ENCODE results near the gene TTC24. TPM values are rescaled to one million over a fixed set of nuclear protein-coding genes. Genes with fewer than 3 reads are reported as not detected.
"Not testable (repeated sequence)": the region's sequence is repeated elsewhere in the genome, so short reads cannot be mapped to it uniquely, and the experiment has no call there.

TTC24 gene
- total RNA-seq, 2 experiments from 2014 or later = 0.38 TPM; not detected in 1

- DNase-seq = no peak
- no peak overlapping the region for H3K27ac Mint-ChIP-seq
- H3K36me3 Mint-ChIP-seq (ENCODE audit: low read depth) = no peaks in the 10 kb centered on the region
- H3K27me3 Mint-ChIP-seq = peaks cover 2% of the 10 kb centered on the region
- peaks cover 6% of the 10 kb centered on the region for H3K4me1 Mint-ChIP-seq
- ChIA-PET CTCF (interaction anchor here (0.7 to 2.6 kb wide), 9 partner anchors 10 to 196 kb away, joined by 3 to 16 read pairs (median 4); partner anchors contain the start of genes GPATCH4 and NAXE), POLR2A (interaction anchor here (0.8 to 1.5 kb wide), 5 partner anchors 9 to 81 kb away, joined by 3 to 4 read pairs (median 4); partner anchors contain the start of genes GPATCH4, MEF2D and NAXE)
- no peaks in the 10 kb centered on the region for H3K9me3 Mint-ChIP-seq
- H3K4me3 Mint-ChIP-seq = no peak overlapping the region
These were observed 2.3 kb downstream of the TTC24 start for GRCh38 chr1:156581661-156582387.

- H3K36me3 Mint-ChIP-seq (ENCODE audit: low read depth) = no peaks in the 10 kb centered on the region
- H3K4me1 Mint-ChIP-seq = peaks cover 9% of the 10 kb centered on the region
- no peak overlapping the region for H3K27ac Mint-ChIP-seq
- POLR2A ChIA-PET = interaction anchor here (0.8 to 1.5 kb wide), 3 partner anchors 9 to 81 kb away, joined by 3 to 4 read pairs (median 4); partner anchors contain the start of genes MEF2D and NAXE
- DNase-seq = no peak
- peaks cover 2% of the 10 kb centered on the region for H3K27me3 Mint-ChIP-seq
- H3K4me3 Mint-ChIP-seq = no peak overlapping the region
- no peaks in the 10 kb centered on the region for H3K9me3 Mint-ChIP-seq
- CTCF ChIA-PET = interaction anchor here (0.7 to 2.6 kb wide), 6 partner anchors 10 to 197 kb away, joined by 3 to 16 read pairs (median 4); partner anchors contain the start of gene NAXE
These were observed 3.0 kb downstream of the TTC24 start for GRCh38 chr1:156582388-156583017.

- Mint-ChIP-seq H3K36me3 (ENCODE audit: low read depth) (no peaks in the 10 kb centered on the region), H3K4me1 (peaks cover 9% of the 10 kb centered on the region), H3K4me3 (no peak overlapping the region), H3K27me3 (peaks cover 2% of the 10 kb centered on the region), H3K27ac (no peak overlapping the region), H3K9me3 (no peaks in the 10 kb centered on the region)
- ChIA-PET POLR2A (no interaction called here), CTCF (no interaction called here)
- peak; percentile 77 for DNase-seq
These were observed 4.5 kb downstream of the TTC24 start for GRCh38 chr1:156583821-156584622.

GRCh38 chr1:156584813-156585212 is 5.3 kb downstream of the TTC24 start:
- no peaks in the 10 kb centered on the region for H3K36me3 Mint-ChIP-seq (ENCODE audit: low read depth)
- no peaks in the 10 kb centered on the region for H3K9me3 Mint-ChIP-seq
- no peak for DNase-seq
- peaks cover 2% of the 10 kb centered on the region for H3K27me3 Mint-ChIP-seq
- ChIA-PET POLR2A (no interaction called here), CTCF (interaction anchor here (2.7 kb wide), 1 partner anchor 24 kb away, joined by 16 read pairs; no protein-coding TSS in a partner anchor)
- H3K27ac Mint-ChIP-seq = no peak overlapping the region
- H3K4me3 Mint-ChIP-seq = no peak overlapping the region
- H3K4me1 Mint-ChIP-seq = peaks cover 9% of the 10 kb centered on the region

- Mint-ChIP-seq H3K4me3 (no peak overlapping the region), H3K9me3 (no peaks in the 10 kb centered on the region), H3K36me3 (ENCODE audit: low read depth) (no peaks in the 10 kb centered on the region), H3K27me3 (no peaks in the 10 kb centered on the region), H3K4me1 (peaks cover 18% of the 10 kb centered on the region), H3K27ac (no peak overlapping the region)
- ChIA-PET CTCF (interaction anchor here (0.9 to 2.7 kb wide), 6 partner anchors 16 to 132 kb away, joined by 3 to 16 read pairs (median 4); no protein-coding TSS in a partner anchor), POLR2A (interaction anchor here (2.2 kb wide), 1 partner anchor 13 kb away, joined by 13 read pairs; no protein-coding TSS in a partner anchor)
- DNase-seq = no peak
These were observed 6.8 kb downstream of the TTC24 start for GRCh38 chr1:156586323-156586722.

GRCh38 chr1:156586892-156587477 is 7.5 kb downstream of the TTC24 start:
- Mint-ChIP-seq H3K27me3 (no peaks in the 10 kb centered on the region), H3K4me3 (no peak overlapping the region), H3K36me3 (ENCODE audit: low read depth) (no peaks in the 10 kb centered on the region), H3K9me3 (no peaks in the 10 kb centered on the region), H3K4me1 (peaks cover 20% of the 10 kb centered on the region), H3K27ac (no peak overlapping the region)
- ChIA-PET POLR2A (interaction anchor here (0.6 to 2.2 kb wide), 2 partner anchors 13 to 57 kb away, joined by 3 to 13 read pairs; no protein-coding TSS in a partner anchor), CTCF (interaction anchor here (0.8 to 2.7 kb wide), 6 partner anchors 16 to 133 kb away, joined by 3 to 16 read pairs (median 4); no protein-coding TSS in a partner anchor)
- DNase-seq = no peak

GRCh38 chr1:156587927-156588326 is 8.4 kb downstream of the TTC24 start:
- H3K27me3 Mint-ChIP-seq; DNase-seq; H3K9me3 Mint-ChIP-seq; POLR2A ChIA-PET; H3K36me3 Mint-ChIP-seq (ENCODE audit: low read depth); H3K4me3 Mint-ChIP-seq; H3K27ac Mint-ChIP-seq; CTCF ChIA-PET: not testable (repeated sequence)
- H3K4me1 Mint-ChIP-seq = peaks cover 27% of the 10 kb centered on the region

- Mint-ChIP-seq H3K9me3 (no peaks in the 10 kb centered on the region), H3K4me1 (peaks cover 31% of the 10 kb centered on the region)
- POLR2A ChIA-PET = interaction anchor here (3.0 kb wide), 1 partner anchor 11 kb away, joined by 45 read pairs; the partner anchor contains the start of gene GPATCH4
These were observed 10.0 kb downstream of the TTC24 start for GRCh38 chr1:156589546-156589945.

GRCh38 chr1:156590326-156591180 is 11.0 kb downstream of the TTC24 start:
- Mint-ChIP-seq H3K27ac (peak overlapping the region; percentile 76), H3K4me3 (peak overlapping the region; percentile 79), H3K36me3 (ENCODE audit: low read depth) (peaks cover 13% of the 10 kb centered on the region), H3K9me3 (no peaks in the 10 kb centered on the region), H3K27me3 (no peaks in the 10 kb centered on the region), H3K4me1 (peaks cover 36% of the 10 kb centered on the region)
- DNase-seq = no peak
- CTCF ChIA-PET = interaction anchor here (0.7 to 3.4 kb wide), 16 partner anchors 9 to 171 kb away, joined by 3 to 16 read pairs (median 4); no protein-coding TSS in a partner anchor
- POLR2A ChIA-PET = interaction anchor here (0.6 to 3.1 kb wide), 13 partner anchors 8 to 545 kb away, joined by 3 to 45 read pairs (median 3); partner anchors contain the start of genes GPATCH4 and MEF2D

More at GRCh38 chr1:156589546-156589945, 10.0 kb downstream of the TTC24 start:
- Mint-ChIP-seq H3K36me3 (ENCODE audit: low read depth) (peaks cover 6% of the 10 kb centered on the region), H3K4me3 (no peak overlapping the region), H3K27me3 (no peaks in the 10 kb centered on the region), H3K27ac (no peak overlapping the region)
- no peak for DNase-seq
- CTCF ChIA-PET = interaction anchor here (1.3 to 1.4 kb wide), 2 partner anchors 19 to 137 kb away, joined by 3 to 4 read pairs; no protein-coding TSS in a partner anchor

- no peak for DNase-seq
- Mint-ChIP-seq H3K27ac (peak overlapping the region; percentile 76), H3K36me3 (ENCODE audit: low read depth) (peaks cover 16% of the 10 kb centered on the region), H3K9me3 (no peaks in the 10 kb centered on the region), H3K4me3 (peak overlapping the region; percentile 79), H3K27me3 (no peaks in the 10 kb centered on the region), H3K4me1 (peaks cover 36% of the 10 kb centered on the region)
- CTCF ChIA-PET = interaction anchor here (0.7 to 3.4 kb wide), 16 partner anchors 9 to 172 kb away, joined by 3 to 16 read pairs (median 4); no protein-coding TSS in a partner anchor
- POLR2A ChIA-PET = interaction anchor here (0.7 to 3.1 kb wide), 15 partner anchors 8 to 253 kb away, joined by 3 to 45 read pairs (median 3); partner anchors contain the start of genes GPATCH4 and MEF2D
These were observed 11.6 kb downstream of the TTC24 start for GRCh38 chr1:156591181-156591431.

GRCh38 chr1:156591432-156592157 is 12.1 kb downstream of the TTC24 start, which contains the start of gene NAXE:
Gene NAXE (plus strand): TSS chr1:156591776. CDS start chr1:156591805, 29 bp downstream.
- Mint-ChIP-seq H3K27ac (peak within 1 kb of the TSS; percentile 76), H3K36me3 (ENCODE audit: low read depth) (peaks cover 18% of the 10 kb centered on the region), H3K9me3 (no peaks in the 10 kb centered on the region), H3K27me3 (no peaks in the 10 kb centered on the region), H3K4me1 (peaks cover 35% of the 10 kb centered on the region), H3K4me3 (peak within 1 kb of the TSS; percentile 79)
- CTCF ChIA-PET = interaction anchor here (0.5 to 3.4 kb wide), 19 partner anchors 8 to 172 kb away, joined by 3 to 16 read pairs (median 4); no protein-coding TSS in a partner anchor
- DNase-seq = peak; percentile 73
- POLR2A ChIA-PET = interaction anchor here (0.6 to 3.1 kb wide), 20 partner anchors 9 to 655 kb away, joined by 3 to 45 read pairs (median 3); partner anchors contain the start of genes GPATCH4 and MEF2D
